H1 (cell line): ENCODE measurements around the gene RPA4. TPM values are rescaled to one million over a fixed set of nuclear protein-coding genes. Genes with fewer than 3 reads are reported as not detected.

Experiments
- CTCF ChIA-PET: fragments of 300-600 bp; sonication (Branson Sonifier 250); formaldehyde crosslinking; loops from one replicate; lab custom pipeline; 2021; ENCODE audit not compliant: partially characterized antibody; lab: Charles Lee
- POLR2A ChIA-PET: fragments of 300-600 bp; sonication (Branson Sonifier 250); formaldehyde crosslinking; loops from one replicate; lab custom pipeline; 2021; ENCODE audit warnings: inconsistent platforms; ENCODE audit not compliant: partially characterized antibody; lab: Charles Lee
- DNase-seq, 2 experiments: peaks; one replicate each; pipeline versions ENCODE4 v3.0.0 to v3.0.0-alpha.2; 2010 to 2022; ENCODE audit warnings: low spot score in 2 of 2, low read depth in 1 of 2, mixed read lengths in 1 of 2
- FAIRE-seq: peaks from 2 replicates; lab custom pipeline; 2011; peaks lifted over from hg19 to GRCh38; lab: Jason Lieb, UNC
- H2AFZ ChIP-seq: 2 replicates; pipeline ENCODE4 v1.8.1; 2012; ENCODE audit warnings: low read length, inconsistent platforms
- H2AK5ac ChIP-seq: 2 replicates; pipeline ENCODE4 v1.6.1; 2013; ENCODE audit warnings: low read depth, low read length
- H2BK120ac ChIP-seq: replicated peaks from 2 replicates; pipeline ENCODE3; 2013; ENCODE audit warnings: low read depth, low read length, inconsistent platforms
- H2BK12ac ChIP-seq: 2 replicates; pipeline ENCODE4 v1.6.1; 2013; ENCODE audit warnings: low read depth, low read length
- H2BK15ac ChIP-seq: 2 replicates; pipeline ENCODE4 v1.6.1; 2013; ENCODE audit warnings: low read length
- H2BK20ac ChIP-seq: 2 replicates; pipeline ENCODE4 v1.6.1; 2013; ENCODE audit warnings: low read length
- H2BK5ac ChIP-seq: 2 replicates; pipeline ENCODE4 v1.6.1; 2013; ENCODE audit warnings: low read depth, low read length
- H3K14ac ChIP-seq: 2 replicates; pipeline ENCODE4 v1.6.1; 2013; ENCODE audit warnings: inconsistent platforms; ENCODE audit not compliant: insufficient read length
- H3K18ac ChIP-seq: 2 replicates; pipeline ENCODE4 v1.6.1; 2013; ENCODE audit warnings: low read length; ENCODE audit errors: extremely low read depth
- H3K23ac ChIP-seq: 2 replicates; pipeline ENCODE4 v1.6.1; 2013; ENCODE audit warnings: inconsistent platforms; ENCODE audit not compliant: insufficient read length
- H3K23me2 ChIP-seq: 2 replicates; pipeline ENCODE4 v1.6.1; 2013; ENCODE audit warnings: low read depth, low read length
- H3K27ac ChIP-seq: 2 replicates; pipeline ENCODE4 v1.6.1; 2011; ENCODE audit warnings: low read depth, low read length, inconsistent platforms
- H3K27me3 ChIP-seq, 4 experiments: replicated peaks in 1 of 4; 1 replicate in 1 of 4; 2 replicates in 3 of 4; pipeline versions ENCODE4 v1.6.1 to v1.8.1; 2011 to 2013; ENCODE audit warnings: low read length in 3 of 4, mild to moderate bottlenecking in 3 of 4, inconsistent platforms in 2 of 4, mixed read lengths in 2 of 4, moderate library complexity in 1 of 4; ENCODE audit not compliant: control insufficient read depth in 3 of 4, insufficient read depth in 3 of 4; ENCODE audit errors: extremely low read depth in 1 of 4
- H3K36me3 ChIP-seq, 4 experiments: 2 replicates each; pipeline versions ENCODE4 v1.6.1 to v1.8.1; 2011 to 2013; ENCODE audit warnings: mild to moderate bottlenecking in 4 of 4, low read length in 3 of 4, moderate library complexity in 2 of 4, control low read depth in 1 of 4, inconsistent platforms in 1 of 4; ENCODE audit not compliant: insufficient read depth in 4 of 4, control insufficient read depth in 2 of 4
- H3K4ac ChIP-seq: replicated peaks from 2 replicates; pipeline ENCODE3; 2013; ENCODE audit warnings: low read length, low read depth, mixed read lengths, inconsistent platforms; ENCODE audit not compliant: insufficient read length
- H3K4me1 ChIP-seq, 4 experiments: replicated peaks in 1 of 4; 1 replicate in 1 of 4; 2 replicates in 3 of 4; pipeline versions ENCODE4 v1.6.1 to v1.8.1; 2011 to 2013; ENCODE audit warnings: low read length in 3 of 4, inconsistent platforms in 2 of 4, mixed read lengths in 1 of 4; ENCODE audit not compliant: insufficient read depth in 4 of 4, control insufficient read depth in 3 of 4
- H3K4me2 ChIP-seq, 2 experiments: 2 replicates each; pipeline versions ENCODE4 v1.6.1 to v1.8.1; 2011 to 2013; ENCODE audit warnings: low read depth in 2 of 2, low read length in 2 of 2, control low read depth in 1 of 2, inconsistent platforms in 1 of 2, mild to moderate bottlenecking in 1 of 2; ENCODE audit not compliant: insufficient read depth in 1 of 2
- H3K4me3 ChIP-seq, 4 experiments: fragments of 200-600, 300-600 bp in 1 of 4; sonication (generic), shearing (Covaris generic), sonication (Bioruptor Twin) in 1 of 4; 2 replicates each; pipeline versions ENCODE4 v1.5.1 to v1.8.1; 2011 to 2016; ENCODE audit warnings: low read length in 4 of 4, low read depth in 3 of 4, control low read depth in 2 of 4, inconsistent platforms in 2 of 4, mild to moderate bottlenecking in 2 of 4, mixed read lengths in 1 of 4, moderate library complexity in 1 of 4; ENCODE audit not compliant: insufficient read depth in 2 of 4; ENCODE audit errors: extremely low read depth in 1 of 4
- H3K56ac ChIP-seq: replicated peaks from 2 replicates; pipeline ENCODE3; 2013; ENCODE audit warnings: low read depth, mild to moderate bottlenecking, mixed read lengths, low read length, inconsistent platforms; ENCODE audit not compliant: insufficient read length
- H3K79me1 ChIP-seq: 2 replicates; pipeline ENCODE4 v1.6.1; 2013; ENCODE audit warnings: low read depth, low read length, control low read depth
- H3K79me2 ChIP-seq, 2 experiments: 2 replicates each; pipeline versions ENCODE4 v1.6.1 to v1.8.1; 2012 to 2013; ENCODE audit warnings: low read length in 2 of 2, mild to moderate bottlenecking in 2 of 2, inconsistent platforms in 1 of 2; ENCODE audit not compliant: insufficient read depth in 2 of 2, control insufficient read depth in 1 of 2
- H3K9ac ChIP-seq, 4 experiments: replicated peaks in 1 of 4; 1 replicate in 1 of 4; 2 replicates in 3 of 4; pipeline versions ENCODE4 v1.6.1 to v1.8.1; 2011 to 2013; ENCODE audit warnings: low read depth in 3 of 4, low read length in 3 of 4, control low read depth in 2 of 4, mild to moderate bottlenecking in 2 of 4, moderate library complexity in 2 of 4, inconsistent platforms in 1 of 4; ENCODE audit errors: extremely low read depth in 1 of 4
- H3K9me3 ChIP-seq, 2 experiments: 2 replicates each; pipeline versions ENCODE4 v1.6.1 to v1.8.1; 2012 to 2013; ENCODE audit warnings: mild to moderate bottlenecking in 2 of 2, moderate library complexity in 2 of 2, control low read depth in 1 of 2, inconsistent platforms in 1 of 2, low read depth in 1 of 2, low read length in 1 of 2, mixed read lengths in 1 of 2; ENCODE audit not compliant: insufficient read depth in 2 of 2
- H4K20me1 ChIP-seq, 2 experiments: replicated peaks in 1 of 2; 2 replicates each; pipeline versions ENCODE3 to v1.8.1; 2011 to 2013; ENCODE audit warnings: inconsistent platforms in 2 of 2, low read length in 2 of 2, mild to moderate bottlenecking in 1 of 2; ENCODE audit not compliant: insufficient read depth in 2 of 2, control insufficient read depth in 1 of 2
- H4K5ac ChIP-seq: 2 replicates; pipeline ENCODE4 v1.6.1; 2013; ENCODE audit warnings: low read length, low read depth, mixed read lengths, inconsistent platforms; ENCODE audit not compliant: insufficient read length
- H4K8ac ChIP-seq: 2 replicates; pipeline ENCODE4 v1.8.0; 2013; ENCODE audit warnings: mild to moderate bottlenecking, moderate library complexity, low read length, inconsistent platforms; ENCODE audit not compliant: insufficient read depth; ENCODE audit errors: extremely low read depth
- H4K91ac ChIP-seq: replicated peaks from 2 replicates; pipeline ENCODE3; 2013; ENCODE audit warnings: low read length, mixed read lengths, inconsistent platforms; ENCODE audit not compliant: insufficient read length
- CHD2 ChIP-seq: IDR thresholded peaks from 2 replicates; pipeline ENCODE4 v1.6.1; 2012; ENCODE audit warnings: low read length, improper control_type of control experiment
- CREB1 ChIP-seq: IDR thresholded peaks from 2 replicates; pipeline ENCODE4 v1.6.1; 2012; ENCODE audit warnings: inconsistent platforms
- CTBP2 ChIP-seq: IDR thresholded peaks from 2 replicates; pipeline ENCODE4 v1.7.0; 2011; ENCODE audit warnings: borderline replicate concordance, mild to moderate bottlenecking, moderate library complexity, mixed read lengths, low read length; ENCODE audit not compliant: insufficient read depth, insufficient read length
- KDM1A ChIP-seq: fragments of 200-600, 300-600 bp; sonication (generic); IDR thresholded peaks from 2 replicates; pipeline ENCODE4 v1.7.1; 2016; ENCODE audit warnings: mild to moderate bottlenecking, low read length, borderline replicate concordance
- RFX5 ChIP-seq: IDR thresholded peaks from 2 replicates; pipeline ENCODE4 v1.6.1; 2011; ENCODE audit warnings: low read depth, low read length, improper control_type of control experiment, borderline replicate concordance
- RNF2 ChIP-seq: fragments of 200-900, 300-1000 bp; sonication (generic); IDR thresholded peaks from 2 replicates; pipeline ENCODE4 v1.7.1; 2016; ENCODE audit warnings: borderline replicate concordance, low read depth, mild to moderate bottlenecking, antibody characterized with exemption, low read length; ENCODE audit not compliant: poor library complexity, severe bottlenecking; ENCODE audit errors: missing control alignments
- RXRA ChIP-seq: IDR thresholded peaks from 2 replicates; pipeline ENCODE4 v1.6.1; 2011; ENCODE audit warnings: low read depth, mild to moderate bottlenecking, low read length, moderate library complexity; ENCODE audit not compliant: insufficient read depth
- SIRT6 ChIP-seq: IDR thresholded peaks from one replicate; pipeline ENCODE4 v1.7.1; 2012; ENCODE audit warnings: low read length, inconsistent platforms
- ZNF274 ChIP-seq: IDR thresholded peaks from 2 replicates; pipeline ENCODE4 v1.7.0; 2012; ENCODE audit warnings: low read length, borderline replicate concordance; ENCODE audit errors: extremely low read depth
- WGBS, 2 experiments: shearing (Covaris generic) in 1 of 2; methylation state at CpG; one replicate each; pipeline versions ENCODE4 v1.1.6 to v1.1.7; 2013 to 2015; ENCODE audit warnings: low lambda C conversion rate in 2 of 2, mixed read lengths in 2 of 2, inconsistent platforms in 1 of 2, low coverage in 1 of 2, missing lambda C conversion rate in 1 of 2; ENCODE audit not compliant: insufficient replicate concordance in 2 of 2, insufficient coverage in 1 of 2, insufficient read length in 1 of 2; ENCODE audit errors: extremely low coverage in 1 of 2, missing lambda C conversion rate in 1 of 2; 5-methylcytosine and 5-hydroxymethylcytosine counted together
- polyA plus RNA-seq, 7 experiments: library from polyadenylated mRNA; depleted of rRNA in 3 of 7; stranded (reverse) in 5 of 7; unstranded in 2 of 7; fragments of >200 nt in 5 of 7; fragments of 200-250 nt in 2 of 7; gene quantifications; 1 replicate in 5 of 7; 2 replicates in 1 of 7; 4 replicates in 1 of 7; pipeline versions ENCODE4 v1.2.1 to v1.2.3, GENCODE V29; 2011 to 2013; ENCODE audit warnings: missing spikeins in 2 of 7, mixed read lengths in 2 of 7
- total RNA-seq: library from RNA; stranded (reverse); fragmentation: NEBNext Ultra II Directional; extraction: Animal tissue kit (Norgen Biotek cat#: 25700); gene quantifications from 2 replicates; pipeline ENCODE4 v1.2.1, GENCODE V29; 2021
- TF ChIP-seq, protein P1 (sequence below): IDR thresholded peaks from 2 replicates; pipeline ENCODE4 v1.6.1; 2011; ENCODE audit warnings: low read length, improper control_type of control experiment
- TF ChIP-seq, protein P2 (sequence below): IDR thresholded peaks from 2 replicates; pipeline ENCODE4 v1.6.1; 2012; ENCODE audit warnings: low read length, inconsistent platforms

The RPA4 gene
- total and polyA plus RNA-seq, 2 of the 8 experiments (the other 6 are each of a cell fraction or from before 2014, with no cell fraction given): 0.17 to 0.24 TPM

DNA sequence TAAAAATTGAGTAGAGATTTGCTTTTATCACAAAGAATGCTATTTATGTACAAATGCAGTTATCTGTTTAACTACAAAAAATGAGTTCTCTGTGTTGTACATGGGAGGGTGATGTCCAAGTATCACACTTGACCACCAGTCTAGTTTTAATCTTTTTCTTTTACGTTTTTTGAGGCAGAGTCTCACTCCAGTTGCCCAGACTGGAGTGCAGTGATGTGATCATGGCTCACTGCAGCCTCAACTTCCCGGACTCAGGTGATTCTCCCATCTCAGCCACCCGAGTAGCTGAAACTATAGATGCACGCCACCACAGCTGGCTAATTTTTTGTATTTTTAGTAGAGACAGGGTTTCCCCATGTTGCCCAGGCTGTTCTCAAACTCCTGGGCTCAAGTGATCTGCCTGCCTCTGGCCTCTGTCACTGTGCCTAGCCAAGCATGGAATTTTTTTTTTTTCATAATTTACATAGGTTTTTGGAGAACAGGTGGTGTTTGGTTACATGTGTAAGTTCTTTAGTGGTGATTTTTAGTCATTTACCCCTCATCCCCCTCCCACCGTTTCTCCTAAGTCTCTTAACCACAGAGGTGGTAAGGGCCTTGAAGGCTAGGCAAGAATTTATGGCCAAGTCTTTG is 47.9 kb upstream of the RPA4 start:
- FAIRE-seq: no peak
- CTCF ChIA-PET: no interaction called here
- H4K91ac ChIP-seq: no peak overlapping the region
- no peak for TF ChIP-seq CHD2
- no peak for TF ChIP-seq ZNF274
- TF ChIP-seq CTBP2: no peak
- TF ChIP-seq, protein P1, sequence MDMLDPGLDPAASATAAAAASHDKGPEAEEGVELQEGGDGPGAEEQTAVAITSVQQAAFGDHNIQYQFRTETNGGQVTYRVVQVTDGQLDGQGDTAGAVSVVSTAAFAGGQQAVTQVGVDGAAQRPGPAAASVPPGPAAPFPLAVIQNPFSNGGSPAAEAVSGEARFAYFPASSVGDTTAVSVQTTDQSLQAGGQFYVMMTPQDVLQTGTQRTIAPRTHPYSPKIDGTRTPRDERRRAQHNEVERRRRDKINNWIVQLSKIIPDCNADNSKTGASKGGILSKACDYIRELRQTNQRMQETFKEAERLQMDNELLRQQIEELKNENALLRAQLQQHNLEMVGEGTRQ: no peak
- TF ChIP-seq, protein P2, sequence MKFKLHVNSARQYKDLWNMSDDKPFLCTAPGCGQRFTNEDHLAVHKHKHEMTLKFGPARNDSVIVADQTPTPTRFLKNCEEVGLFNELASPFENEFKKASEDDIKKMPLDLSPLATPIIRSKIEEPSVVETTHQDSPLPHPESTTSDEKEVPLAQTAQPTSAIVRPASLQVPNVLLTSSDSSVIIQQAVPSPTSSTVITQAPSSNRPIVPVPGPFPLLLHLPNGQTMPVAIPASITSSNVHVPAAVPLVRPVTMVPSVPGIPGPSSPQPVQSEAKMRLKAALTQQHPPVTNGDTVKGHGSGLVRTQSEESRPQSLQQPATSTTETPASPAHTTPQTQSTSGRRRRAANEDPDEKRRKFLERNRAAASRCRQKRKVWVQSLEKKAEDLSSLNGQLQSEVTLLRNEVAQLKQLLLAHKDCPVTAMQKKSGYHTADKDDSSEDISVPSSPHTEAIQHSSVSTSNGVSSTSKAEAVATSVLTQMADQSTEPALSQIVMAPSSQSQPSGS: no peak
- no peak for TF ChIP-seq RFX5
- TF ChIP-seq RNF2: no peak
- no peak for TF ChIP-seq KDM1A
- TF ChIP-seq RXRA: no peak
- TF ChIP-seq CREB1: no peak
- TF ChIP-seq SIRT6: no peak

More for the DNA sequence above, 47.9 kb upstream of the RPA4 start:
- no peak overlapping the region for H3K4me2 ChIP-seq
- no peak overlapping the region for H2BK15ac ChIP-seq
- H3K23ac ChIP-seq: no peak overlapping the region
- H2AK5ac ChIP-seq: no peak overlapping the region
- H3K23me2 ChIP-seq: no peaks in the 10 kb centered on the region
- H4K20me1 ChIP-seq: no peaks in the 10 kb centered on the region
- H2BK12ac ChIP-seq: no peak overlapping the region
- H3K4me3 ChIP-seq: no peak overlapping the region
- H3K9me3 ChIP-seq: no peaks in the 10 kb centered on the region
- H3K4me1 ChIP-seq: no peaks in the 10 kb centered on the region
- no peak overlapping the region for H3K4ac ChIP-seq
- DNase-seq: no peak
- WGBS, 2 experiments: 94% methylated on average over 5 of the region's 5 CpGs; no CpG with 5 or more reads in 1 of the 2 experiments
- H3K27ac ChIP-seq: no peak overlapping the region
- H2BK5ac ChIP-seq: no peak overlapping the region
- H4K8ac ChIP-seq: no peak overlapping the region
- H3K18ac ChIP-seq: no peak overlapping the region
- POLR2A ChIA-PET: no interaction called here
- H3K36me3 ChIP-seq: no peaks in the 10 kb centered on the region
- no peaks in the 10 kb centered on the region for H3K79me2 ChIP-seq
- no peak overlapping the region for H2AFZ ChIP-seq
- no peak overlapping the region for H2BK120ac ChIP-seq
- no peaks in the 10 kb centered on the region for H3K27me3 ChIP-seq
- H3K9ac ChIP-seq: no peak overlapping the region
- no peak overlapping the region for H3K14ac ChIP-seq
- H3K79me1 ChIP-seq: no peaks in the 10 kb centered on the region
- H3K56ac ChIP-seq: no peak overlapping the region
- H2BK20ac ChIP-seq: no peak overlapping the region
- no peak overlapping the region for H4K5ac ChIP-seq
